ENCODE data around the gene SLC36A4.

Gene SLC36A4

GRCh38 chr11:93208663-93209270 is 11.0 kb upstream of the SLC36A4 start:
- no peak for DNase-seq
- H3K27me3 ChIP-seq: no peaks in the 10 kb centered on the region
- H3K4me3 ChIP-seq: no peak overlapping the region
- no peak overlapping the region for H3K27ac ChIP-seq
- H3K4me1 ChIP-seq: no peaks in the 10 kb centered on the region
- no peak for TF ChIP-seq CTCF (IDR thresholded peaks at IDR 0.05)
- intact Hi-C loops (cut with DNase I; ENCODE audit: low total_unique reads): no loop called here
- peaks cover 0 to 14% (median 14%) of the 10 kb centered on the region in 3 donors for H3K9me3 ChIP-seq
- H3K36me3 ChIP-seq: no peaks in the 10 kb centered on the region

GRCh38 chr11:93199616-93200015 is 1.8 kb upstream of the SLC36A4 start:
- Histone ChIP-seq H3K4me1 (peaks cover 0 to 8% (median 2%) of the 10 kb centered on the region in 4 donors), H3K27ac (no peak overlapping the region), H3K4me3 (no peak overlapping the region), H3K36me3 (no peaks in the 10 kb centered on the region), H3K27me3 (no peaks in the 10 kb centered on the region), H3K9me3 (no peaks in the 10 kb centered on the region)
- no peak for DNase-seq
- intact Hi-C loops (cut with DNase I; ENCODE audit: low total_unique reads): no loop called here
- no peak for TF ChIP-seq CTCF (IDR thresholded peaks at IDR 0.05)

GRCh38 chr11:93198215-93198845 is 539 bp upstream of the SLC36A4 start:
- no peak for DNase-seq
- Histone ChIP-seq H3K27ac (peak overlapping the region; percentile 93 to 94), H3K36me3 (no peaks in the 10 kb centered on the region), H3K4me1 (peaks cover 0 to 8% (median 2%) of the 10 kb centered on the region in 4 donors), H3K4me3 (peak overlapping the region; percentile 75 to 94), H3K27me3 (no peaks in the 10 kb centered on the region), H3K9me3 (no peaks in the 10 kb centered on the region)
- TF ChIP-seq CTCF (IDR thresholded peaks at IDR 0.05): no peak
- intact Hi-C loops (cut with DNase I; ENCODE audit: low total_unique reads): no loop called here

- DNase-seq: no peak
- H3K9me3 ChIP-seq: no peaks in the 10 kb centered on the region
- TF ChIP-seq CTCF (IDR thresholded peaks at IDR 0.05): peak in 1 of 2 experiments; percentile 25
- peak overlapping the region; percentile 75 to 94 for H3K4me3 ChIP-seq
- H3K4me1 ChIP-seq: peaks cover 0 to 8% (median 2%) of the 10 kb centered on the region in 4 donors
- peak overlapping the region; percentile 93 to 94 for H3K27ac ChIP-seq
- no peaks in the 10 kb centered on the region for H3K27me3 ChIP-seq
- intact Hi-C loops (cut with DNase I; ENCODE audit: low total_unique reads): no loop called here
- no peaks in the 10 kb centered on the region for H3K36me3 ChIP-seq
Observed at GRCh38 chr11:93196816-93197379, 893 bp downstream of the SLC36A4 start.

- no peak for DNase-seq
- Histone ChIP-seq H3K4me3 (no peak overlapping the region), H3K27ac (no peak overlapping the region), H3K4me1 (peaks cover 0 to 8% (median 2%) of the 10 kb centered on the region in 4 donors), H3K36me3 (no peaks in the 10 kb centered on the region), H3K27me3 (no peaks in the 10 kb centered on the region), H3K9me3 (no peaks in the 10 kb centered on the region)
- TF ChIP-seq CTCF (IDR thresholded peaks at IDR 0.05): no peak
- intact Hi-C loops (cut with DNase I; ENCODE audit: low total_unique reads): no loop called here
Observed at GRCh38 chr11:93194673-93195291, 3.0 kb downstream of the SLC36A4 start.

Measured in tibial artery (tissue), 4 donors.